RWPE2 (cell line): ENCODE measurements around the gene JUND.
"Not testable (repeated sequence)": the region's sequence is repeated elsewhere in the genome, so short reads cannot be mapped to it uniquely, and the experiment has no call there.

ENCODE experiments used
- ATAC-seq: fragments of 200-7000 bp; cut with Tn5 transposase; 3 replicates; pipeline ENCODE4 v1.9.1; 2021; ENCODE audit warnings: low read depth
- DNase-seq: peaks from one replicate; pipeline ENCODE4 v3.0.0-alpha.2; 2020; ENCODE audit warnings: low spot score
- H3K27ac ChIP-seq: fragments of 450-650 bp; 2 replicates; pipeline ENCODE4 v1.5.1; 2017; ENCODE audit warnings: mild to moderate bottlenecking; ENCODE audit not compliant: poor library complexity, severe bottlenecking
- H3K27me3 ChIP-seq: fragments of 250-450 bp; sonication (Bioruptor Pico); 2 replicates; pipeline ENCODE4 v1.5.1; 2021; ENCODE audit warnings: mild to moderate bottlenecking, moderate library complexity; ENCODE audit not compliant: insufficient read depth, poor library complexity, severe bottlenecking
- H3K36me3 ChIP-seq: fragments of 250-450 bp; sonication (Bioruptor Pico); 2 replicates; pipeline ENCODE4 v1.5.1; 2020; ENCODE audit warnings: low read depth, mild to moderate bottlenecking, moderate library complexity
- H3K4me1 ChIP-seq: fragments of 250-450 bp; sonication (Bioruptor Pico); 2 replicates; pipeline ENCODE4 v1.5.1; 2021; ENCODE audit warnings: mild to moderate bottlenecking, moderate library complexity; ENCODE audit not compliant: insufficient read depth, poor library complexity, severe bottlenecking
- H3K4me3 ChIP-seq: fragments of 250-450 bp; sonication (Bioruptor Pico); 2 replicates; pipeline ENCODE4 v1.5.1; 2021; ENCODE audit warnings: mild to moderate bottlenecking, moderate library complexity; ENCODE audit not compliant: severe bottlenecking
- H3K9me3 ChIP-seq: fragments of 250-450 bp; sonication (Bioruptor Pico); 2 replicates; pipeline ENCODE4 v1.5.1; 2021; ENCODE audit warnings: mild to moderate bottlenecking, moderate library complexity; ENCODE audit not compliant: severe bottlenecking
- CTCF ChIP-seq: fragments of 450-650 bp; IDR thresholded peaks from one replicate; pipeline ENCODE4 v1.5.1; 2017; ENCODE audit warnings: mild to moderate bottlenecking, moderate library complexity; ENCODE audit not compliant: poor library complexity, severe bottlenecking

JUND gene

GRCh38 chr19:18281082-18282020 lies at the start of gene JUND:
TSS of gene JUND (minus strand) at chr19:18281622. CDS start at chr19:18281484, 138 bp downstream.
- Histone ChIP-seq H3K27ac (peak within 1 kb of the TSS; percentile 95), H3K9me3 (no peaks in the 10 kb centered on the region), H3K27me3 (no peaks in the 10 kb centered on the region), H3K36me3 (peaks cover 10% of the 10 kb centered on the region), H3K4me1 (peaks cover 7% of the 10 kb centered on the region), H3K4me3 (peak within 1 kb of the TSS; percentile 93)
- TF ChIP-seq CTCF = peak; percentile 6
- peak; percentile 62 for ATAC-seq
- peak; percentile 96 for DNase-seq

GRCh38 chr19:18330868-18331267 lies 49.4 kb upstream of the JUND start:
- ATAC-seq (no peak), DNase-seq (no peak)
- Histone ChIP-seq H3K36me3 (no peaks in the 10 kb centered on the region), H3K4me1 (no peaks in the 10 kb centered on the region), H3K9me3 (no peaks in the 10 kb centered on the region), H3K27me3 (no peaks in the 10 kb centered on the region), H3K27ac (no peak overlapping the region), H3K4me3 (no peak overlapping the region)
- no peak for TF ChIP-seq CTCF

GRCh38 chr19:18329035-18329376 lies 47.6 kb upstream of the JUND start:
- peak overlapping the region; percentile 20 for H3K4me3 ChIP-seq
- no peaks in the 10 kb centered on the region for H3K36me3 ChIP-seq
- H3K9me3 ChIP-seq = no peaks in the 10 kb centered on the region
- no peaks in the 10 kb centered on the region for H3K4me1 ChIP-seq
- peak overlapping the region; percentile 28 for H3K27ac ChIP-seq
- peak; percentile 4; the same call in 2 of the 3 replicates for ATAC-seq
- H3K27me3 ChIP-seq = no peaks in the 10 kb centered on the region
- no peak for DNase-seq
- TF ChIP-seq CTCF = no peak

GRCh38 chr19:18328340-18329034 lies 47.1 kb upstream of the JUND start:
- Histone ChIP-seq H3K9me3 (no peaks in the 10 kb centered on the region), H3K4me1 (no peaks in the 10 kb centered on the region), H3K4me3 (peak overlapping the region; percentile 20), H3K36me3 (no peaks in the 10 kb centered on the region), H3K27ac (peak overlapping the region; percentile 28), H3K27me3 (no peaks in the 10 kb centered on the region)
- ATAC-seq (peak; percentile 100), DNase-seq (peak; percentile 91)
- TF ChIP-seq CTCF = peak; percentile 91

- Histone ChIP-seq H3K27me3 (no peaks in the 10 kb centered on the region), H3K27ac (no peak overlapping the region), H3K4me1 (peaks cover 4% of the 10 kb centered on the region), H3K9me3 (no peaks in the 10 kb centered on the region), H3K36me3 (no peaks in the 10 kb centered on the region), H3K4me3 (no peak overlapping the region)
- DNase-seq (no peak), ATAC-seq (no peak)
- no peak for TF ChIP-seq CTCF
These were observed 45.4 kb upstream of the JUND start for GRCh38 chr19:18326772-18327171.

- H3K27ac ChIP-seq = peak overlapping the region; percentile 74
- H3K4me1 ChIP-seq, DNase-seq, ATAC-seq, H3K4me3 ChIP-seq, H3K9me3 ChIP-seq, H3K27me3 ChIP-seq: not testable (repeated sequence)
- peaks cover 22% of the 10 kb centered on the region for H3K36me3 ChIP-seq
These were observed 42.9 kb upstream of the JUND start for GRCh38 chr19:18324373-18324731.
